Measurements from ENCODE around the gene CYP26B1. TPM values are rescaled to one million over a fixed set of nuclear protein-coding genes. Genes with fewer than 3 reads are reported as not detected.

CYP26B1 gene
- total RNA-seq, 8 experiments from 2014 or later = 1.7 to 272 (median 6.0) TPM

DNA sequence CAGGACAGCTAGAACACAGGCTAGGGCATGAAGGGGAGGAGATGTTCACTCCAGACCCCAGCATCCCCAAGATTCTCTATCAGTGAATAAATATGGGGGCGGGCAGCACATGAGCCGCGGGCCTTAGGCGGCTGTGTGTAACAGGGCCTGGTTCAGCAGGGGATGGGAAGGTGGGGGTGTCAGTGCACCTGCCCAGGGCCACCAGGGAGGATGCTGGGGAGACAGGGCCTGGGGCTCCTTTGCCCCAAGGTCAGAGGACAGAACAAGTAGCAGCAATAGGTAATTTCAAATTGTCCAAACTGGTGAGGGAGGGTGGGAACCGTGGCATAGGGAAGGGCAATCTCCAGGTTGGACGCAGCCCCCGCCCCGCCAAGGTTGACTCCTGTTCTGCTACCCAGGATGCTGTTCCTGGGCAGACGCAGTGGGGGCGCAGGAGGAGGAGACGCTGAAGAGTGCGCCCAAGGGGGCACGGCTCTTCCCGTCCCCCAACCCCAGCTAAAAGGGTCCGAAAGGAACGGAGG lies 16.2 kb downstream of the CYP26B1 start:
- Histone ChIP-seq H3K4me3 (no peak overlapping the region), H3K4me1 (replicated peaks in 1 of 2) (peaks cover 19 to 20% of the 10 kb centered on the region in 2 donors), H3K27ac (no peak overlapping the region)
- in situ Hi-C loops (cut with MboI; ENCODE audit: low pct_unique_long_range_greater_than_20kb in 2 of 9, low sequenced_read_pairs in 9 of 9, unreplicated experiment in 9 of 9) = loop anchor here in 4 of 9 experiments (10.0 to 25.0 kb wide), 4 partner anchors 194 to 594 kb away; no protein-coding TSS in a partner anchor
- ATAC-seq (replicated peaks in 6 of 8) = no peak
- 91 to 100% (median 100%) methylated on average over 2 to 6 of the region's 16 CpGs; no CpG with 5 or more reads in 7 of the 10 experiments for WGBS, 10 experiments

DNA sequence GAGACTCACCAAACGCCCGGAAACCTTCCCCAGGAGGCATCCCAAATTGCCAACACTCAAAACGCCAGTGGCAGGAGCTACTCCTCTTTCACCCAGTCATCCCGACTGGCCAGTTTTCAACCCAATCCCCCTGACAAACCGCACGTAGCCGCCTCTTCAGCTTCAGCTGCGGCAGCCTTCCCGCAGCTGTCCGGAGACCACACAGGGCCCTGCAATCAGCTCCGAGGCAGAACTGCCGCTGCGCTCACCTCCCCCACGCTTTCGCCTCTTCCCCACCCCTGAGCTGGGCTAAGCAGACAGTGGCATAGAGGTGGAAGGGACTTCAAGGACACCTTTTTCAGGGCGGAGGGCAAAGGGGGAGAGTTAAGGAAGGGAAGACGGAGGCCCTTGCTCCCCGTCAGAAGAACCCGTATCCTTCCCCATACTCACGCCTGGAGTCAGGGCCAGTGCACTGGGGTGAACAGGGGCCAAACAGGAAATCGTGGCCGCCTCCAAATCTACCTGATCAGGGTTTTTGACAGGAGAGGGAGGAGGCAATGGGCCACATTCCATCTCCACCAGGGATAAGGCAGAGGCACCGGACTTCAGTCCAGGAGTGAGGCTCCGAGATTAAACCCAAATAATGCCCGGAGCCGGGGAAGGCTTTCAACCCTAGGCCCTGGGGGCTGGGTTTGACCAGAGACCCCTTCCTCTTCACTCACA lies 16.9 kb downstream of the CYP26B1 start:
- Histone ChIP-seq H3K4me1 (replicated peaks in 1 of 2) (peaks cover 14 to 15% of the 10 kb centered on the region in 2 donors), H3K4me3 (no peak overlapping the region), H3K27ac (no peak overlapping the region)
- WGBS, 10 experiments = 40 to 100% (median 78%) methylated on average over 2 to 15 of the region's 26 CpGs; no CpG with 5 or more reads in 1 of the 10 experiments
- in situ Hi-C loops (cut with MboI; ENCODE audit: low pct_unique_long_range_greater_than_20kb in 2 of 9, low sequenced_read_pairs in 9 of 9, unreplicated experiment in 9 of 9) = loop anchor here in 4 of 9 experiments (10.0 to 25.0 kb wide), 4 partner anchors 194 to 594 kb away; no protein-coding TSS in a partner anchor
- ATAC-seq (replicated peaks in 6 of 8) = peak in 5 of 8 experiments; percentile 45 to 70 (median 64)

DNA sequence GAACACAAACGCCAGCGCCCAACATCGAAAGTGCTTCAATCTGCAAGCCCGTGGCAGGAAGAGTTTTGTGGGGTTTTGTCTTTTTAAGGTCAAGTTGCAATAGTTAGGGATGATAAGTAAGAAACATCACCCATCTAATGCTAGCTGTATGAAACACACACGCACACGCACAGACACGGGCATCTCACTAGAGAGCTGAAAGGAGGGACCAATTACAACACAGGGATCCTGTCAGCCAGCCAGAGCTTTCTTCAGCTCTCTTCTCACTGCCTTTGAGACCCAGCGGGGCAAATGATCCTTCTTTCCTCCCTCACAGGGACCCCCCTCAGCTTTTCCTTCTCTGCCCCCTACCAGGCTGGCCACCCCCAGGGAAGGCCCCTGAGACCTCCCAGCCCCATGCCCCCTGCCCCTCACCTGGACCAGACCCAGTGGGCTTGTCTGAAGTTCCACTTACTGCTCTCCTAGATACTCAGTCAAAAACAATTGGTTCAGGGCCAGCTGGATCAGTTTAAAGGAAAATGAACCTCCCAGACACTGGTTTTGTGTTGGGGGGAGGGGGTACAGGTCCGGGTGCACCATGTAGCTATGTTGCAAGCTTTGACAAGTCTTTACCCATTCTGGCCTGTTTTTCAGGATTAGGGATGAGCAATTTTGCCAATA lies 17.9 kb downstream of the CYP26B1 start:
- no peak overlapping the region for H3K4me3 ChIP-seq
- peaks cover 14 to 15% of the 10 kb centered on the region in 2 donors for H3K4me1 ChIP-seq (replicated peaks in 1 of 2)
- H3K27ac ChIP-seq = no peak overlapping the region
- ATAC-seq (replicated peaks in 6 of 8) = no peak
- in situ Hi-C loops (cut with MboI; ENCODE audit: low pct_unique_long_range_greater_than_20kb in 2 of 9, low sequenced_read_pairs in 9 of 9, unreplicated experiment in 9 of 9) = loop anchor here in 4 of 9 experiments (10.0 to 25.0 kb wide), 4 partner anchors 193 to 593 kb away; no protein-coding TSS in a partner anchor
- 67 to 100% (median 88%) methylated on average over 3 to 8 of the region's 9 CpGs; no CpG with 5 or more reads in 1 of the 10 experiments for WGBS, 10 experiments

DNA sequence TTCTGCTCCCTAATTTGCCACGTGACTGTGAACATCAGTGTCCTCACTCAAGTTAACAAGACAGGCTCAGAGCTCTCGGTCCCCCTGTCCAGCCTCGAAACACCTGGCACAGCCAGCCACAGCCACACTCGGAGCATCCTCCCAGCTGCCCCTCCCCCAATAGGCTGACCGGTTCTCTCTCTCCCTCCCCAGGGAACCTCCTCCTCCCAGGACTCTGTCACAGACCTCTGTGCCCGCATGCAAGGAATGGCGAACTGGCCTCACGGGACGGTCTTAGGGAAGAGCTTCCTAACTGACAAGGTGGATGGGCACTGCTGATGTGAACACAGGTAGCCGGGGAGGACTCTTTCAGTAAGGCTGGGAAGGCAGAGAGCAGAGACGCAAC lies 18.8 kb downstream of the CYP26B1 start:
- in situ Hi-C loops (cut with MboI; ENCODE audit: low pct_unique_long_range_greater_than_20kb in 2 of 9, low sequenced_read_pairs in 9 of 9, unreplicated experiment in 9 of 9) = loop anchor here in 3 of 9 experiments (25.0 kb wide), 3 partner anchors 192 to 592 kb away; no protein-coding TSS in a partner anchor
- WGBS, 10 experiments = 60 to 100% (median 80%) methylated on average over 1 to 6 of the region's 11 CpGs; no CpG with 5 or more reads in 6 of the 10 experiments
- no peak overlapping the region for H3K4me3 ChIP-seq
- no peak overlapping the region for H3K27ac ChIP-seq
- H3K4me1 ChIP-seq (replicated peaks in 1 of 2) = peaks cover 14 to 15% of the 10 kb centered on the region in 2 donors
- ATAC-seq (replicated peaks in 6 of 8) = peak in 1 of 8 experiments; percentile 0

DNA sequence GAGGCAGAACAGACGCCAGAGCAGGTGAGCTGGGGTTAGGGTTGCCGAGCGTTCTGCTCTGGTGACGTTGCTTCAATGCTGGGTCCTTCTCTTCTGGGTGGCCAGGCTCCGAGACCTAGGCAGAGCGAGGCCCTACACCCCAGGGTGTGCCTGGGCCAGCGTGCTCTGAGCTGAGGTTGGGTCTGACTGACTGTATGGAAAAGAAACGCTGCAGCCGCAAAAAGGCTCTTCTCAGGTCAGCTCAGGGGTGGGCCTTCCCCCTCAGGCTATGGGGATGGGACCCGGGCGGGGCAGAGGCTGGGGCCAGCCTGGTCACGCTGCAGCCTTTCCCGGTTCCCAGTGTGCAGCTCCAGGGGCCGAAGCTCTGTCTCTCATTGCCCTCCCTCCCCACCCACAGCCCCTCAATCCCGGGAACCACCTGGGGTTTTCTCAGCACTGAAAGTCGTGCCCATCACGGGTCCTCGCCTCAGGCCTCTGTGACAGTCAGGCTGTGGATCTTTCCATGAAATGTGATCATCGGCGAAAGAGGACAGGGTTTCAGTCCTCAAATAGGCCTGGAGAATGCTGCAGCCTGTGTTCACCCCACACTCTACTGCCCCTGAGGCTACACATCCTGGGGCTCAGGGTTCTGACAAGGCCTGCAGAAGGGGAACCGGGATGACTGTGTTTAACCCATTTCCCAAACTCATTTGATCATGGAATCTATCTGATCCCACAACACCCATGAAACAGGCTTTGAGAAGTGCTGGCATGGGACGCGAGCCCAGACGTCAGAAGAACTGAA lies 19.4 kb downstream of the CYP26B1 start:
- peak in 3 of 8 experiments; percentile 27 to 50 (median 32) for ATAC-seq (replicated peaks in 6 of 8)
- 40 to 100% (median 95%) methylated on average over 2 to 5 of the region's 24 CpGs; no CpG with 5 or more reads in 6 of the 10 experiments for WGBS, 10 experiments
- Histone ChIP-seq H3K4me1 (replicated peaks in 1 of 2) (peaks cover 14 to 15% of the 10 kb centered on the region in 2 donors), H3K4me3 (no peak overlapping the region), H3K27ac (no peak overlapping the region)
- in situ Hi-C loops (cut with MboI; ENCODE audit: low pct_unique_long_range_greater_than_20kb in 2 of 9, low sequenced_read_pairs in 9 of 9, unreplicated experiment in 9 of 9) = loop anchor here in 3 of 9 experiments (25.0 kb wide), 3 partner anchors 191 to 591 kb away; no protein-coding TSS in a partner anchor

DNA sequence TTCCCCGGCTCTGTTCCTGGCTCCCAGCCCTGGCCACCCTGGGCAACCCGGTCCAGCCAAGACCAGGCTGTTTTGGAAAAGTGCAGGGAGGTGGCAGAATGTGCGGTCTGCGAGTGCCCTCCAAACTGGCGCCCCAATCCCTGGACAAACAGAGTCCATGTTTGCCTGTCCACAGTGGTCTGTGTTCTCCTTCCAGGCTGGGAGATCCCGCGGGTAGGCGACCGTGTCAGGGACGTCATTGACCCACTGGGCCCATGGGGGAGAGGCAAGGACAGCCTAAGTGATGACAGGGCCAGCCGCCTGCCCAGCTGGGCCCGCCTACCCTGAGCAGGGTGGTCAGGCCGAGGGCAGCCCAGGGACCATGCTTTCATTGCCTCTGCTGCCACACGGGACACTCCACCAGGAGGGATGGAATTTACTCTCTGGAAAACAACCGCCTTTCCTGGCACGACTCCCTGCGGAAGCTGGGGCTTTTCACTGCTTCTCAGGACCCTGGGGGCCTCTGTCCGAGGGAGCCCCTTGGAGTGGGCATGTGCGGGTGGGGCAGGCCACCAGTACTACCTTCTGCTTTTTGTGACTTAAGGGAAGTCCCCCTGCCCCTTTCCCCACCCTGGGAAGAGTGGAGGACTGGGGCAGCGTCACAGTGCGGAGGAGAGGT lies 20.1 kb downstream of the CYP26B1 start:
- H3K27ac ChIP-seq = no peak overlapping the region
- peak in 3 of 8 experiments; percentile 9 to 23 (median 11) for ATAC-seq (replicated peaks in 6 of 8)
- WGBS, 10 experiments = 86 to 100% methylated on average over 2 to 11 of the region's 21 CpGs; no CpG with 5 or more reads in 8 of the 10 experiments
- H3K4me1 ChIP-seq (replicated peaks in 1 of 2) = peaks cover 14 to 15% of the 10 kb centered on the region in 2 donors
- in situ Hi-C loops (cut with MboI; ENCODE audit: low pct_unique_long_range_greater_than_20kb in 2 of 9, low sequenced_read_pairs in 9 of 9, unreplicated experiment in 9 of 9) = loop anchor here in 3 of 9 experiments (25.0 kb wide), 3 partner anchors 190 to 590 kb away; no protein-coding TSS in a partner anchor
- no peak overlapping the region for H3K4me3 ChIP-seq

DNA sequence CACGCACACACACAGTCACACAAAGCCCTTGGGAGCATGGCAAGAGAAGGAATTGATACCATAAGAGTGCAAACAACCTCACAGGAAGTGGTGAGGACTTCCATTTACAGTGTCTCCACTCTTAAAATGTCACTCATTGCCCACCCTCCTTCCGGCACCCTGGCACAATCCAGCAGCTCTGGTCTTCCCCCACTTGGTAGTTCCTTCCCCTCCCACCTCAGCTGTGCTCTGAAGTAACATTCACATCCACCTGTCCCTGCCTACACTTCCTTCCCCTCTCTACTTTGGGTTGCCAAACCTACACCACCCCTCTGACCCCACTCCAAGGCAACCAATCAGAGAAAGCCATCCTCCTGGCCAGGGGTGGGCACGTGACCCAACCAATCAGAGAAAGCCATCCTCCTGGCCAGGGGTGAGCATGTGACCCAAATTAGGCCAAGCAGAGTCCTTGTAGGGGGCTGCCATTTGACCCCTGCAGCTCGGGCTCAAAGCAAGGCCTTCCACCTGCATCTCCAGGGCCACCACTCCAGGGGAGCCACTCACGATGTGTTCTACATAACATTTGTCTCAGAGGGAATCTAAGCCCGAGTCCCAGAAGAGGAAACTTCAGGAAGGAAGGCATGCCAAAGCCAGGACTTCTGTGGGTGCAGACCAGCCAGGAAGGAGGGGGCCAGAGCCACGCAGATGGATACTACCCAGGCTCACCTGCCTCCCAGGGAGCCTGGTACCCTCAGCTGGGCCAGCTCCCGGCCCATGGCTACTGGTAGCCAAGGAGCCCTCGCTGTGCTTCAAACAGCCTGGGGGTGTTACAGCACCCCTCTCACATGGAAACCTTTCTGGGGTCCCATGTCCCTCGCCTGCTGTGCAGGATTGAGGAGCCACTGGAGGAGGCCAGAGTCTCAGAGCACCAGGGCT lies 21.2 kb downstream of the CYP26B1 start:
- H3K4me1 ChIP-seq (replicated peaks in 1 of 2) = peaks cover 14 to 15% of the 10 kb centered on the region in 2 donors
- no peak overlapping the region for H3K27ac ChIP-seq
- 67 to 100% (median 84%) methylated on average over 1 to 7 of the region's 10 CpGs; no CpG with 5 or more reads in 2 of the 10 experiments for WGBS, 10 experiments
- ATAC-seq (replicated peaks in 6 of 8) = peak in 1 of 8 experiments; percentile 9
- no peak overlapping the region for H3K4me3 ChIP-seq
- in situ Hi-C loops (cut with MboI; ENCODE audit: low pct_unique_long_range_greater_than_20kb in 2 of 9, low sequenced_read_pairs in 9 of 9, unreplicated experiment in 9 of 9) = loop anchor here in 3 of 9 experiments (25.0 kb wide), 3 partner anchors 189 to 589 kb away; no protein-coding TSS in a partner anchor

DNA sequence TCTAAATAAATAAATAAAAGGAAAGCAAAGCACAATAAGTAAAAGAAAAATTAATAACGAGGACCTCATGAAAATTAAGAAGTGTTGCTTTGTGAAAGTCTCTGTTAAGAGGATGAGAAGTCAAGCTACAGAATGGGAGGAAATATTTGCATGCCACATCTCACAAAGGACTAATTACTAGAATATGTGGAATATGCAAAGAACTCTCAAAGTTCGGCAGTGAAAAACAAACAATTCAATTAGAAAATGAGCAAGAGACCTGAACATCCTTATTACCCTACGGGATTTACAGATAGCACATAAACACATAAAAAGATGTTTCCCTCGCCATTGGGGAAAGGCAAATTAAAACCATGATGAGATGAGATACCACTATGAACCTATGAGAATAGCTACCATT lies 23.3 kb downstream of the CYP26B1 start:
- ATAC-seq (replicated peaks in 6 of 8) = no peak
- in situ Hi-C loops (cut with MboI; ENCODE audit: low pct_unique_long_range_greater_than_20kb in 2 of 9, low sequenced_read_pairs in 9 of 9, unreplicated experiment in 9 of 9) = no loop called here
- Histone ChIP-seq H3K4me3 (no peak overlapping the region), H3K27ac (no peak overlapping the region), H3K4me1 (replicated peaks in 1 of 2) (peaks cover 2 to 6% of the 10 kb centered on the region in 2 donors)
- 14 to 79% (median 67%) methylated on average over 1 to 4 of the region's 4 CpGs for WGBS, 10 experiments

DNA sequence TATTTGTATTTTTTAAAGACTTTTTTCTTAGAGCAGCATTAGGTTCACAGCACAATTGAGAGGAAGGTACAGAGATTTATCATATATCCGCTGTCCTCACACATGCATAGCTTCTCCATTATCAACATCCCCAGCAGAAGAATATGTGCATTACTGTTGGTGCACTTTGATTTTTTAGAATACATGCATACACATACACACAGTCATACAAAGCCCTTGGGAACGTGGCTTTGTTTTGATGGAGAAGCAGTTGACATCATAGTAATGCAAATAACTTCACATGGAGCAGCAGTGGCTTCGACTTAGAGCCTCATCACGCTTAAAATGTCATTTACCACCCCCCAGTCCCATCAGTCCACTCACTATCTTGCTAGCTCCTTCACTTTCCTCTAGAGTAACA lies 26.5 kb downstream of the CYP26B1 start:
- in situ Hi-C loops (cut with MboI; ENCODE audit: low pct_unique_long_range_greater_than_20kb in 2 of 9, low sequenced_read_pairs in 9 of 9, unreplicated experiment in 9 of 9) = no loop called here
- WGBS, 10 experiments = 0 to 73% (median 37%) methylated on average over 2 to 4 of the region's 4 CpGs; no CpG with 5 or more reads in 2 of the 10 experiments
- Histone ChIP-seq H3K4me3 (no peak overlapping the region), H3K4me1 (replicated peaks in 1 of 2) (peaks cover 0 to 3% of the 10 kb centered on the region in 2 donors), H3K27ac (no peak overlapping the region)
- peak in 6 of 8 experiments; percentile 50 to 95 (median 78) for ATAC-seq (replicated peaks in 6 of 8)

DNA sequence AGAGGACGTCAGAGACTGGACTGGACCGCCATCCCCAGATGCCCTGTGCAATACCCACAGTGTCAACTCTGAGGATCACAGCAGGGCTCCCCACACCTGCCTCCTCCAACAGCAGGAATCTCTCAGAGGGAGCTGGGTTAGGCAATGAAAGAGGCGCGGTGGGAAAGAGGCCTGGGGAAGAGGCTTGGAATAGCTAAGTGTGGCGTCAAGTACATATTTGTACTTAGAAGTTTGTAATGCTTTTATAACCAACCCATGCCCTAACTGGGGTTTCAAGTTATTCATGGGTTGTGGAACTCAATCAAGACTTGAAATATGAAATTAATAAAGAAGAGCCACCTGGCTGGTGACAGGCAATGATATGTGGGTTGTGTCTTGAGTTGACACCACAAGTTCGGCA lies 28.7 kb downstream of the CYP26B1 start:
- WGBS, 10 experiments = 82 to 100% (median 95%) methylated on average over 1 to 5 of the region's 6 CpGs; no CpG with 5 or more reads in 1 of the 10 experiments
- Histone ChIP-seq H3K4me1 (replicated peaks in 1 of 2) (peaks cover 3 to 6% of the 10 kb centered on the region in 2 donors), H3K27ac (no peak overlapping the region), H3K4me3 (no peak overlapping the region)
- in situ Hi-C loops (cut with MboI; ENCODE audit: low pct_unique_long_range_greater_than_20kb in 2 of 9, low sequenced_read_pairs in 9 of 9, unreplicated experiment in 9 of 9) = no loop called here
- no peak for ATAC-seq (replicated peaks in 6 of 8)

DNA sequence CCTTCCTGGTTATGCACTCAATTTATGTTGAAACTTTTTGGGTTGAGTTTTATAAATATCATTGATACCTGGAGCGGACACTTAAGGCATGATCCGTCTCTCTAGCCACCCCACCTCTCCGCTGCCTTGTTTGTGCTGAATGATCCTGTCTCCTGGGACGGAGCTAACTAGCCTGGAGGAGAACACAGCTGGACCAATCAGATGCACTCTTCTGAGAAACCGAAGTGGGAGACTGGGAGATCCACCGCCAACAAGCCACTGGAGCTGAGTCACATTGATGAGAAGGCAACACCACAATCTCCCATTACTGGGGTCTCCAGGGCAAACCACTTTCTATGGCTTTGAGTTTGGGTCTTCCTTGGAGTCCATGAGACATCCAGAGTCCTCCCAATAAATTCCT lies 29.3 kb downstream of the CYP26B1 start:
- ATAC-seq (replicated peaks in 6 of 8) = no peak

More for the DNA sequence above, 29.3 kb downstream of the CYP26B1 start:
- Histone ChIP-seq H3K4me1 (replicated peaks in 1 of 2) (peaks cover 3 to 6% of the 10 kb centered on the region in 2 donors), H3K4me3 (no peak overlapping the region), H3K27ac (no peak overlapping the region)
- in situ Hi-C loops (cut with MboI; ENCODE audit: low pct_unique_long_range_greater_than_20kb in 2 of 9, low sequenced_read_pairs in 9 of 9, unreplicated experiment in 9 of 9) = no loop called here
- 80 to 100% (median 92%) methylated on average over 1 to 6 of the region's 6 CpGs; no CpG with 5 or more reads in 5 of the 10 experiments for WGBS, 10 experiments
